CD4-positive, alpha-beta T cell treated with Interleukin-6 for 4 hours (primary cell): ENCODE results near the gene ASCL2.

Source experiments
- DNase-seq: peaks from one replicate; pipeline ENCODE4 v3.0.0-alpha.2; 2020; ENCODE audit warnings: mixed read lengths

The ASCL2 gene

GRCh38 chr11:2271327-2272227, 1.2 kb upstream of the ASCL2 start:
- no peak for DNase-seq

- DNase-seq = peak; percentile 56
Measured at GRCh38 chr11:2271077-2271326, 614 bp upstream of the ASCL2 start.

- DNase-seq = peak; percentile 51
Measured at GRCh38 chr11:2269601-2270321, 627 bp downstream of the ASCL2 start.

GRCh38 chr11:2268729-2269600, 1.4 kb downstream of the ASCL2 start:
- DNase-seq = peak; percentile 67

GRCh38 chr11:2267851-2268728, 2.3 kb downstream of the ASCL2 start:
- no peak for DNase-seq

- no peak for DNase-seq
Measured at GRCh38 chr11:2267306-2267850, 3.0 kb downstream of the ASCL2 start.

GRCh38 chr11:2266586-2267305, 3.6 kb downstream of the ASCL2 start:
- DNase-seq = no peak

- DNase-seq = no peak
Measured at GRCh38 chr11:2265854-2266585, 4.4 kb downstream of the ASCL2 start.

- no peak for DNase-seq
Measured at GRCh38 chr11:2265396-2265795, 5.0 kb downstream of the ASCL2 start.

- DNase-seq = no peak
Measured at GRCh38 chr11:2264366-2265053, 5.9 kb downstream of the ASCL2 start.

GRCh38 chr11:2263724-2264360, 6.5 kb downstream of the ASCL2 start:
- no peak for DNase-seq

- no peak for DNase-seq
Measured at GRCh38 chr11:2263071-2263565, 7.3 kb downstream of the ASCL2 start.

- DNase-seq = no peak
Measured at GRCh38 chr11:2262301-2263070, 7.9 kb downstream of the ASCL2 start.

- DNase-seq = no peak
Measured at GRCh38 chr11:2261436-2262230, 8.8 kb downstream of the ASCL2 start.

GRCh38 chr11:2260491-2261364, 9.7 kb downstream of the ASCL2 start:
- no peak for DNase-seq

- no peak for DNase-seq
Measured at GRCh38 chr11:2259897-2260451, 10.4 kb downstream of the ASCL2 start.
